Stimulated activated CD4-positive, alpha-beta T cell treated with anti-CD3 and anti-CD28 coated beads, Interleukin-12 subunit alpha, Interleukin-12 subunit beta, amount 100 ng/mL, for 48 hours (primary cell): ENCODE results near the gene GZF1.
"Not testable (repeated sequence)": the region's sequence is repeated elsewhere in the genome, so short reads cannot be mapped to it uniquely, and the experiment has no call there.

Experiments used
- DNase-seq, 3 donors: peaks; one replicate each; pipeline ENCODE4 v3.0.0-alpha.2; 2020; ENCODE audit warnings: low read depth in 2 of 3, low spot score in 1 of 3

Gene GZF1

GRCh38 chr20:23344336-23344735 lies 17.6 kb upstream of the GZF1 start:
- no peak for DNase-seq

- no peak for DNase-seq
These were observed 16.0 kb upstream of the GZF1 start for GRCh38 chr20:23346002-23346401.

- DNase-seq: no peak
These were observed 14.2 kb upstream of the GZF1 start for GRCh38 chr20:23347791-23348190.

- not testable (repeated sequence) for DNase-seq
These were observed 13.5 kb upstream of the GZF1 start for GRCh38 chr20:23348510-23348909.

GRCh38 chr20:23349338-23350195 lies 12.4 kb upstream of the GZF1 start:
- DNase-seq: peak in 2 of 3 donors; percentile 57 to 63

- peak; percentile 92 to 97 (median 95) for DNase-seq
These were observed 11.6 kb upstream of the GZF1 start, which contains the start of gene NXT1 for GRCh38 chr20:23350196-23350903. NXT1 (plus strand) TSS chr20:23350791; CDS start chr20:23354042, 3,251 bp downstream.

- DNase-seq: peak; percentile 34 to 44 (median 36)
These were observed 10.8 kb upstream of the GZF1 start for GRCh38 chr20:23350904-23351838.

- DNase-seq: no peak
These were observed 5.8 kb upstream of the GZF1 start for GRCh38 chr20:23356203-23356602.

GRCh38 chr20:23357767-23358562 lies 4.0 kb upstream of the GZF1 start:
- DNase-seq: peak; percentile 99 to 100 (median 99)

- DNase-seq: no peak
These were observed 3.4 kb upstream of the GZF1 start for GRCh38 chr20:23358563-23358906.

GRCh38 chr20:23358923-23359593 lies 2.9 kb upstream of the GZF1 start:
- DNase-seq: no peak

GRCh38 chr20:23360531-23360930 lies 1.5 kb upstream of the GZF1 start:
- no peak for DNase-seq

GRCh38 chr20:23361119-23361475 lies 885 bp upstream of the GZF1 start:
- no peak for DNase-seq

GRCh38 chr20:23362392-23363256 lies 642 bp downstream of the GZF1 start:
- no peak for DNase-seq

- no peak for DNase-seq
These were observed 1.3 kb downstream of the GZF1 start for GRCh38 chr20:23363257-23363649.

- no peak for DNase-seq
These were observed 3.6 kb downstream of the GZF1 start for GRCh38 chr20:23365390-23366165.

GRCh38 chr20:23366384-23366783 lies 4.4 kb downstream of the GZF1 start:
- no peak for DNase-seq

GRCh38 chr20:23367770-23368169 lies 5.8 kb downstream of the GZF1 start:
- DNase-seq: no peak
